B cell (primary cell): Measurements from ENCODE around the gene DUSP14.

Source experiments
- CTCF ChIP-seq: fragments of 200-600 bp; IDR thresholded peaks from one replicate; pipeline ENCODE4 v1.8.0; 2022; ENCODE audit warnings: antibody characterized with exemption, mild to moderate bottlenecking
- EZH2 ChIP-seq: IDR thresholded peaks from 2 replicates; pipeline ENCODE4 v1.6.1; 2012; ENCODE audit warnings: borderline replicate concordance, low read depth, mild to moderate bottlenecking, moderate library complexity, low read length; ENCODE audit not compliant: insufficient read depth, poor library complexity, severe bottlenecking

- TF ChIP-seq CTCF (no peak), EZH2 (no peak)
Measured at GRCh38 chr17:37476431-37477120, 13.1 kb upstream of the DUSP14 start.
